ENCODE results near the gene ITGBL1.

ITGBL1 gene

GRCh38 chr13:101450749-101451130 lies 1.7 kb upstream of the ITGBL1 start:
- in situ Hi-C loops (cut with MboI; ENCODE audit: low sequenced_read_pairs): no loop called here

- in situ Hi-C loops (cut with MboI; ENCODE audit: low sequenced_read_pairs): no loop called here
Measured at GRCh38 chr13:101451641-101452040, 834 bp upstream of the ITGBL1 start.

- in situ Hi-C loops (cut with MboI; ENCODE audit: low sequenced_read_pairs): no loop called here
Measured at GRCh38 chr13:101453784-101454201, 1.3 kb downstream of the ITGBL1 start.

GRCh38 chr13:101454767-101455166 lies 2.3 kb downstream of the ITGBL1 start:
- in situ Hi-C loops (cut with MboI; ENCODE audit: low sequenced_read_pairs): no loop called here

- in situ Hi-C loops (cut with MboI; ENCODE audit: low sequenced_read_pairs): no loop called here
Measured at GRCh38 chr13:101455863-101456262, 3.4 kb downstream of the ITGBL1 start.

- in situ Hi-C loops (cut with MboI; ENCODE audit: low sequenced_read_pairs): no loop called here
Measured at GRCh38 chr13:101457176-101457575, 4.7 kb downstream of the ITGBL1 start.

- in situ Hi-C loops (cut with MboI; ENCODE audit: low sequenced_read_pairs): no loop called here
Measured at GRCh38 chr13:101465877-101466276, 13.4 kb downstream of the ITGBL1 start.

GRCh38 chr13:101467415-101467814 lies 14.9 kb downstream of the ITGBL1 start:
- in situ Hi-C loops (cut with MboI; ENCODE audit: low sequenced_read_pairs): no loop called here

- in situ Hi-C loops (cut with MboI; ENCODE audit: low sequenced_read_pairs): no loop called here
Measured at GRCh38 chr13:101473458-101473857, 21.0 kb downstream of the ITGBL1 start.

- in situ Hi-C loops (cut with MboI; ENCODE audit: low sequenced_read_pairs): no loop called here
Measured at GRCh38 chr13:101474419-101474957, 22.0 kb downstream of the ITGBL1 start.

GRCh38 chr13:101475536-101475935 lies 23.1 kb downstream of the ITGBL1 start:
- in situ Hi-C loops (cut with MboI; ENCODE audit: low sequenced_read_pairs): no loop called here

- in situ Hi-C loops (cut with MboI; ENCODE audit: low sequenced_read_pairs): no loop called here
Measured at GRCh38 chr13:101481421-101481820, 28.9 kb downstream of the ITGBL1 start.

- in situ Hi-C loops (cut with MboI; ENCODE audit: low sequenced_read_pairs): no loop called here
Measured at GRCh38 chr13:101486708-101487437, 34.4 kb downstream of the ITGBL1 start.

GRCh38 chr13:101487438-101487830 lies 35.0 kb downstream of the ITGBL1 start:
- in situ Hi-C loops (cut with MboI; ENCODE audit: low sequenced_read_pairs): no loop called here

GRCh38 chr13:101488734-101489133 lies 36.3 kb downstream of the ITGBL1 start:
- in situ Hi-C loops (cut with MboI; ENCODE audit: low sequenced_read_pairs): no loop called here

GRCh38 chr13:101489643-101490405 lies 37.3 kb downstream of the ITGBL1 start:
- in situ Hi-C loops (cut with MboI; ENCODE audit: low sequenced_read_pairs): no loop called here

GRCh38 chr13:101490406-101491015 lies 38.0 kb downstream of the ITGBL1 start:
- in situ Hi-C loops (cut with MboI; ENCODE audit: low sequenced_read_pairs): no loop called here

- in situ Hi-C loops (cut with MboI; ENCODE audit: low sequenced_read_pairs): no loop called here
Measured at GRCh38 chr13:101492251-101492910, 39.9 kb downstream of the ITGBL1 start.

GRCh38 chr13:101493541-101493940 lies 41.1 kb downstream of the ITGBL1 start:
- in situ Hi-C loops (cut with MboI; ENCODE audit: low sequenced_read_pairs): no loop called here

GRCh38 chr13:101499406-101499805 lies 46.9 kb downstream of the ITGBL1 start:
- in situ Hi-C loops (cut with MboI; ENCODE audit: low sequenced_read_pairs): no loop called here

GRCh38 chr13:101502618-101503017 lies 50.1 kb downstream of the ITGBL1 start:
- in situ Hi-C loops (cut with MboI; ENCODE audit: low sequenced_read_pairs): no loop called here

All from HL-60/S4 treated with retinoic acid at 250 ng/mL for 4 days and 3 days (cell line).